HCT116 (cell line): ENCODE data around the gene JAG1. TPM values are rescaled to one million over a fixed set of nuclear protein-coding genes. Genes with fewer than 3 reads are reported as not detected.

Experiments
- ATAC-seq: fragments of 200-7000 bp; cut with Tn5 transposase; 2 replicates; pipeline ENCODE4 v1.9.1; 2020; ENCODE audit warnings: mild to moderate bottlenecking, moderate library complexity
- BruUV-seq: library from RNA; stranded (reverse); fragments of 400-500 nt; replicated peaks from 2 replicates; lab custom pipeline; 2021; lab: Mats Ljungman, UMichigan
- CTCF ChIA-PET: fragments of 300-600 bp; sonication (Branson Sonifier 250); formaldehyde crosslinking; loops from one replicate; lab custom pipeline; 2021; ENCODE audit warnings: antibody characterized with exemption; lab: Charles Lee
- POLR2A ChIA-PET: fragments of 300-600, 350-600 bp; sonication (Branson Sonifier 250); formaldehyde crosslinking; loops from one replicate; lab custom pipeline; 2021; ENCODE audit warnings: antibody characterized with exemption; lab: Charles Lee
- RAD21 ChIA-PET, 2 experiments: fragments of 300-600 bp; sonication (Branson Sonifier 250); formaldehyde crosslinking; loops; one replicate each; lab custom pipeline; 2023; ENCODE audit warnings: low total read pairs in 2 of 2; ENCODE audit not compliant: uncharacterized antibody in 2 of 2, unreplicated experiment in 2 of 2, low non-redundant PET in 1 of 2; lab: Charles Lee
- DNase-seq: peaks from one replicate; pipeline ENCODE4 v3.0.0-alpha.2; 2010; ENCODE audit warnings: low read depth, low spot score
- H2AFZ ChIP-seq: fragments of 200-600 bp; shearing (Covaris generic), sonication (generic); 2 replicates; pipeline ENCODE4 v1.6.1; 2017; ENCODE audit warnings: low read depth, mixed run types, mixed read lengths, antibody characterized with exemption, low read length; ENCODE audit not compliant: poor library complexity, severe bottlenecking
- H3K27ac ChIP-seq: 2 replicates; pipeline ENCODE4 v1.5.1; 2012; ENCODE audit warnings: low read depth, low read length
- H3K27me3 ChIP-seq: fragments of 200-600 bp; sonication (generic); 2 replicates; pipeline ENCODE4 v1.6.1; 2016; ENCODE audit warnings: mixed run types, low read length, mixed read lengths; ENCODE audit not compliant: insufficient read depth
- H3K36me3 ChIP-seq, 2 experiments: fragments of 200-500 bp in 1 of 2; fragments of 200-600 bp in 1 of 2; sonication (Bioruptor generic) in 1 of 2; sonication (generic) in 1 of 2; 2 replicates each; pipeline versions ENCODE4 v1.5.1 to v1.6.1; 2014 to 2016; ENCODE audit warnings: low read length in 2 of 2, inconsistent platforms in 1 of 2, mixed read lengths in 1 of 2, mixed run types in 1 of 2; ENCODE audit not compliant: insufficient read depth in 2 of 2, control insufficient read depth in 1 of 2
- H3K4me1 ChIP-seq, 2 experiments: fragments of 200-600 bp in 1 of 2; sonication (generic) in 1 of 2; 2 replicates each; pipeline versions ENCODE4 v1.5.1 to v1.6.1; 2012 to 2017; ENCODE audit warnings: low read length in 2 of 2, inconsistent platforms in 1 of 2, mild to moderate bottlenecking in 1 of 2, mixed read lengths in 1 of 2, mixed run types in 1 of 2, moderate library complexity in 1 of 2; ENCODE audit not compliant: insufficient read depth in 2 of 2, control insufficient read depth in 1 of 2
- H3K4me2 ChIP-seq: fragments of 200-600 bp; sonication (generic); 2 replicates; pipeline ENCODE4 v1.6.1; 2017; ENCODE audit warnings: mixed run types, low read length, mixed read lengths
- H3K4me3 ChIP-seq, 2 experiments: fragments of 200-600 bp in 1 of 2; sonication (generic) in 1 of 2; replicated peaks in 1 of 2; 2 replicates each; pipeline ENCODE4 v1.5.1; 2011 to 2016; ENCODE audit warnings: low read length in 2 of 2, control low read depth in 1 of 2, low read depth in 1 of 2, mild to moderate bottlenecking in 1 of 2, mixed read lengths in 1 of 2, mixed run types in 1 of 2
- H3K79me2 ChIP-seq: fragments of 200-600 bp; sonication (generic); 2 replicates; pipeline ENCODE4 v1.6.1; 2017; ENCODE audit warnings: mild to moderate bottlenecking, mixed run types, low read length, moderate library complexity, mixed read lengths; ENCODE audit not compliant: insufficient read depth
- H3K9ac ChIP-seq: fragments of 200-600 bp; sonication (generic); 2 replicates; pipeline ENCODE4 v1.6.1; 2016; ENCODE audit warnings: low read length, mixed read lengths
- H3K9me2 ChIP-seq: fragments of 200-600 bp; sonication (generic), shearing (Covaris generic); 2 replicates; pipeline ENCODE4 v1.6.1; 2017; ENCODE audit warnings: mixed run types, mild to moderate bottlenecking, moderate library complexity; ENCODE audit not compliant: insufficient read depth
- H3K9me3 ChIP-seq, 2 experiments: fragments of 200-500 bp in 1 of 2; fragments of 200-600 bp in 1 of 2; sonication (Bioruptor generic) in 1 of 2; sonication (generic) in 1 of 2; 2 replicates each; pipeline ENCODE4 v1.6.1; 2014 to 2017; ENCODE audit warnings: low read length in 2 of 2, mixed read lengths in 2 of 2, inconsistent platforms in 1 of 2, low read depth in 1 of 2, mild to moderate bottlenecking in 1 of 2, mixed run types in 1 of 2, moderate library complexity in 1 of 2; ENCODE audit not compliant: control insufficient read depth in 1 of 2, insufficient read depth in 1 of 2
- H4K20me1 ChIP-seq: fragments of 200-600 bp; sonication (generic), shearing (Covaris generic); 2 replicates; pipeline ENCODE4 v1.6.1; 2017; ENCODE audit warnings: mixed run types, mild to moderate bottlenecking, moderate library complexity; ENCODE audit not compliant: insufficient read depth
- ATF3 ChIP-seq: IDR thresholded peaks from 2 replicates; pipeline ENCODE4 v1.6.1; 2012
- CBX3 ChIP-seq: IDR thresholded peaks from 2 replicates; pipeline ENCODE4 v1.6.1; 2012; ENCODE audit warnings: low read depth
- CEBPB ChIP-seq: IDR thresholded peaks from 2 replicates; pipeline ENCODE4 v1.6.1; 2012; ENCODE audit warnings: low read depth
- CTCF ChIP-seq, 3 experiments: fragments of 200-600 bp in 1 of 3; sonication (generic) in 1 of 3; IDR thresholded peaks in 2 of 3; conservative IDR thresholded peaks in 1 of 3; 2 replicates each; pipeline ENCODE4 v1.5.1; 2012 to 2017; ENCODE audit warnings: low read depth in 2 of 3, low read length in 2 of 3, antibody characterized with exemption in 1 of 3, borderline replicate concordance in 1 of 3, control low read depth in 1 of 3, mild to moderate bottlenecking in 1 of 3, mixed read lengths in 1 of 3, mixed run types in 1 of 3, moderate library complexity in 1 of 3; ENCODE audit not compliant: insufficient read depth in 1 of 3
- EGR1 ChIP-seq: IDR thresholded peaks from 2 replicates; pipeline ENCODE4 v1.6.1; 2012; ENCODE audit warnings: low read depth
- ELF1 ChIP-seq: IDR thresholded peaks from 2 replicates; pipeline ENCODE4 v1.6.1; 2012; ENCODE audit warnings: low read depth, borderline replicate concordance
- EZH2 ChIP-seq: fragments of 200-600 bp; sonication (generic); IDR thresholded peaks from 2 replicates; pipeline ENCODE4 v1.6.1; 2017; ENCODE audit warnings: antibody characterized with exemption, mixed run types
- EZH2phosphoT487 ChIP-seq: fragments of 200-600 bp; IDR thresholded peaks from 2 replicates; pipeline ENCODE4 v1.6.1; 2018; ENCODE audit warnings: antibody characterized with exemption, borderline replicate concordance
- FOSL1 ChIP-seq: IDR thresholded peaks from 2 replicates; pipeline ENCODE4 v1.6.1; 2012; ENCODE audit warnings: low read depth
- JUND ChIP-seq: IDR thresholded peaks from 2 replicates; pipeline ENCODE4 v1.6.1; 2012
- MAX ChIP-seq: IDR thresholded peaks from 2 replicates; pipeline ENCODE4 v1.6.1; 2012
- POLR2A ChIP-seq: IDR thresholded peaks from 2 replicates; pipeline ENCODE4 v1.7.0; 2011; ENCODE audit warnings: borderline replicate concordance; ENCODE audit not compliant: insufficient read depth, insufficient read length; ENCODE audit errors: extremely low read depth
- POLR2AphosphoS5 ChIP-seq: IDR thresholded peaks from 2 replicates; pipeline ENCODE4 v1.6.1; 2011; ENCODE audit warnings: mild to moderate bottlenecking, low read depth, low read length, moderate library complexity
- RAD21 ChIP-seq: IDR thresholded peaks from 2 replicates; pipeline ENCODE4 v1.6.1; 2012; ENCODE audit warnings: low read depth, mild to moderate bottlenecking
- REST ChIP-seq: IDR thresholded peaks from 2 replicates; pipeline ENCODE4 v1.6.1; 2012; ENCODE audit warnings: low read depth
- SIN3A ChIP-seq: IDR thresholded peaks from 2 replicates; pipeline ENCODE4 v1.6.1; 2012; ENCODE audit warnings: low read depth
- SP1 ChIP-seq: IDR thresholded peaks from 2 replicates; pipeline ENCODE4 v1.6.1; 2012; ENCODE audit warnings: low read depth
- SRF ChIP-seq: IDR thresholded peaks from 2 replicates; pipeline ENCODE4 v1.6.1; 2012; ENCODE audit warnings: low read depth
- TCF7L2 ChIP-seq: IDR thresholded peaks from 2 replicates; pipeline ENCODE4 v1.7.0; 2011; ENCODE audit warnings: borderline replicate concordance, inconsistent platforms; ENCODE audit not compliant: insufficient read depth, insufficient read length; ENCODE audit errors: extremely low read depth
- YY1 ChIP-seq: IDR thresholded peaks from 2 replicates; pipeline ENCODE4 v1.6.1; 2011; ENCODE audit warnings: low read length, low read depth, moderate library complexity, mild to moderate bottlenecking; ENCODE audit not compliant: insufficient replicate concordance; ENCODE audit errors: extremely low read depth
- ZFX ChIP-seq: fragments of 450-650 bp; IDR thresholded peaks from 2 replicates; pipeline ENCODE4 v1.6.1; 2017
- ZNF274 ChIP-seq: fragments of 200-500 bp; sonication (Bioruptor generic); IDR thresholded peaks from 2 replicates; pipeline ENCODE4 v1.6.1; 2014; ENCODE audit warnings: mild to moderate bottlenecking, low read depth, low read length, inconsistent platforms
- intact Hi-C: fragments of 100-400 bp; cut with micrococcal nuclease; formaldehyde crosslinking; loops from 2 replicates; pipeline ENCODE4 v1.10.0; 2022
- total RNA-seq: library from RNA; stranded (reverse); gene quantifications from one replicate; pipeline ENCODE4 v1.2.1, GENCODE V29; 2021; ENCODE audit not compliant: unreplicated experiment

The JAG1 gene
- total RNA-seq, 1 experiment from 2014 or later, result 31.9 TPM

- no peaks in the 10 kb centered on the region for H4K20me1 ChIP-seq
- H3K36me3 ChIP-seq, result no peaks in the 10 kb centered on the region
- H3K4me3 ChIP-seq, result peak overlapping the region; percentile 8 to 43; a peak in 3 of 4 replicates
- peak overlapping the region; percentile 41 for H3K9ac ChIP-seq
- peak overlapping the region; percentile 86 for H2AFZ ChIP-seq
- no peaks in the 10 kb centered on the region for H3K27me3 ChIP-seq
- H3K4me1 ChIP-seq, result peaks cover 11 to 26% of the 10 kb centered on the region in 2 experiments; a peak in 3 of 4 replicates
- no peak overlapping the region for H3K27ac ChIP-seq
- intact Hi-C loops, result no loop called here
- ATAC-seq (peak; percentile 98), DNase-seq (peak; percentile 85)
- RAD21 ChIA-PET, result no interaction called here
- CTCF ChIA-PET, result no interaction called here
- H3K9me3 ChIP-seq, result no peaks in the 10 kb centered on the region
- POLR2A ChIA-PET, result interaction anchor here (1.5 kb wide), 1 partner anchor 8 kb away, joined by 4 read pairs; no protein-coding TSS in a partner anchor
- BruUV-seq, result no TSS peak
- H3K4me2 ChIP-seq, result peak overlapping the region; percentile 72
- no peaks in the 10 kb centered on the region for H3K9me2 ChIP-seq
- no peaks in the 10 kb centered on the region for H3K79me2 ChIP-seq
- peak; percentile 76 for TF ChIP-seq MAX
- TF ChIP-seq ZFX, result no peak
- no peak for TF ChIP-seq CTCF (IDR thresholded peaks at IDR 0.05 in 2 of 3, conservative IDR thresholded peaks at IDR 0.05 in 1 of 3; ENCODE audit: borderline replicate concordance in 1 of 3, insufficient read depth in 1 of 3, low read depth in 2 of 3, low read length in 2 of 3)
- no peak for TF ChIP-seq EGR1
- peak; percentile 83 for TF ChIP-seq JUND
- no peak for TF ChIP-seq EZH2phosphoT487
- TF ChIP-seq POLR2AphosphoS5, result peak; percentile 43; the same call in 1 of the 2 replicates
- no peak for TF ChIP-seq EZH2
- TF ChIP-seq YY1, result peak; percentile 28
- TF ChIP-seq POLR2A, result no peak
- TF ChIP-seq FOSL1, result peak; percentile 92
- no peak for TF ChIP-seq REST
- 0 out of 2 replicates have a peak, but pooled peaks have one; percentile 17 for TF ChIP-seq RAD21
- peak; percentile 85 for TF ChIP-seq CBX3
- TF ChIP-seq ELF1, result no peak
- peak; percentile 73 for TF ChIP-seq SRF
- TF ChIP-seq ATF3, result no peak
- TF ChIP-seq TCF7L2, result peak; percentile 76
- peak; percentile 86 for TF ChIP-seq SP1
- no peak for TF ChIP-seq ZNF274
- TF ChIP-seq CEBPB, result peak; percentile 60
- no peak; the same call in 1 of the 2 replicates for TF ChIP-seq SIN3A
These were observed 32.1 kb upstream of the JAG1 start for GRCh38 chr20:10705801-10706459.
